SK-N-SH treated with all-trans-retinoic acid at 6 μM for 48 hours (cell line): Measurements from ENCODE around the gene VPS33B.

Experiments used
- CREB5 ChIP-seq: fragments of 250-450 bp; sonication (Bioruptor Pico); IDR thresholded peaks from 2 replicates; pipeline ENCODE4 v1.5.1; 2020; ENCODE audit warnings: low read depth, mild to moderate bottlenecking, moderate library complexity
- CSDC2 ChIP-seq: fragments of 250-450 bp; sonication (Bioruptor Pico); IDR thresholded peaks from 2 replicates; pipeline ENCODE4 v1.5.0; 2020; ENCODE audit warnings: mild to moderate bottlenecking, moderate library complexity
- ZFP30 ChIP-seq: fragments of 450-650 bp; formaldehyde crosslinking; IDR thresholded peaks from 2 replicates; pipeline ENCODE4 v1.5.0; 2022; ENCODE audit warnings: mild to moderate bottlenecking, moderate library complexity

- TF ChIP-seq ZFP30, result no peak
- TF ChIP-seq CREB5 (CRISPR knock-in tag), result no peak
- TF ChIP-seq CSDC2 (CRISPR knock-in tag), result no peak
Measured at GRCh38 chr15:91031796-91032195, 9.4 kb upstream of the VPS33B start.
